ENCODE measurements around the gene ZCCHC7.
"Not testable (repeated sequence)": the region's sequence is repeated elsewhere in the genome, so short reads cannot be mapped to it uniquely, and the experiment has no call there.

Gene ZCCHC7

DNA sequence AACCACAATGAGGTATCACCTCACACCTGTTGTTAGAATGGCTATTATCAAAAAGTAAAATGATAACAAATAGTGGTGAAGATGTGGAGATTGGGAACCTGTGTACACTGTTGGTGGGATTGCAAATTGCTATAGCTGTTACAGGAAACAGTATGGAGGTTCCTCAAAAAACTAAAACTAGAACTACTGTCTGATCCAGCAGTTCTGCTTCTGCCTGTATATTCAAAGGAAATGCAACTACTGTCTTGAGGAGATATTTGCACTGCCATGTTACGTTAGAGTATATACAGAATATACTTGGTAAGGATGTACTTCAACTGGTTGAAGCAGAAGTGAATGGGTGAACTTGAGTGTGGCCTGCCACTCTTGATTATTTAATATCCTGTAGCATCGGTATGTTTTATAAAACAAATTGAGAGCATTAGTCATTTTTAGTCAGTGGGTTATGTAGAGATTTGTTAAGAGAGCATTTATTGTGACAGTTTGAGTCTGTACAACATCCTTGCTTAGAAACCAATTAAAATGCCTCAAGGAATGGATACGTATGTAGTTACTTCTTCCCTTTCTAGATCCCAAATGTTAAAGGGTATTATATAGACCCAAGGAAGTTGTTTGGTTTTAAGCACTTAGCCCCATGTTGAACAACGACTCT is 37.5 kb downstream of the ZCCHC7 start:
- no peaks in the 10 kb centered on the region for H3K9me3 ChIP-seq
- H3K27ac ChIP-seq = peak overlapping the region; percentile 43
- no peak for TF ChIP-seq CTCF (IDR thresholded peaks at IDR 0.05)
- no peak overlapping the region for H3K4me3 ChIP-seq (ENCODE audit: low read depth in 1 of 2, low read length in 1 of 2)
- H3K36me3 ChIP-seq = peaks cover 20% of the 10 kb centered on the region
- peaks cover 10 to 11% of the 10 kb centered on the region in 2 experiments for H3K4me1 ChIP-seq (ENCODE audit: control insufficient read depth in 1 of 2, insufficient read depth in 1 of 2, low read depth in 1 of 2, low read length in 1 of 2)
- no peaks in the 10 kb centered on the region for H3K27me3 ChIP-seq

GRCh38 chr9:37163299-37163698 is 42.9 kb downstream of the ZCCHC7 start:
- Histone ChIP-seq H3K9me3 (no peaks in the 10 kb centered on the region), H3K27ac (no peak overlapping the region), H3K4me1 (ENCODE audit: control insufficient read depth in 1 of 2, insufficient read depth in 1 of 2, low read depth in 1 of 2, low read length in 1 of 2) (no peaks in the 10 kb centered on the region), H3K36me3 (peaks cover 29% of the 10 kb centered on the region), H3K4me3 (ENCODE audit: low read depth in 1 of 2, low read length in 1 of 2) (no peak overlapping the region), H3K27me3 (no peaks in the 10 kb centered on the region)
- TF ChIP-seq CTCF (IDR thresholded peaks at IDR 0.05) = no peak

DNA sequence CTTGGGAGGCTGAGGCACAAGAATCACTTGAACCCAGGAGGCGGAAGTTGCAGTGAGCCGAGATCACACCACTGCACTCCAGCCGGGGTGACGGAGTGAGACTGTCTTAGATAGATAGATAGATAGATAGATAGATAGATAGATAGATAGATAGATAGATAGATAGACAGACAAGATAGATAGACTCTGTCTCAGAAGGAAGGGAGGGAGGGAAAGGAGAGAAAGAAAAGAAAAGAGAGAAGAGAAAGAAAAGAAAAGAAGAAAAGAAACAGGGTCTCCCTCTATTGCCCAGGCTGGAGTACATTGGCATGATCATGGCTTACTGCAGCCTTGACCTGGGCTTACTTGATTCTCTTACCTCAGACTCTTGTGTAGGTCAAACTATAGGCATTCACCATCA is 44.0 kb downstream of the ZCCHC7 start:
- not testable (repeated sequence) for H3K9me3 ChIP-seq; H3K4me1 ChIP-seq (ENCODE audit: control insufficient read depth in 1 of 2, insufficient read depth in 1 of 2, low read depth in 1 of 2, low read length in 1 of 2); H3K27me3 ChIP-seq; H3K4me3 ChIP-seq (ENCODE audit: low read depth in 1 of 2, low read length in 1 of 2); H3K27ac ChIP-seq
- H3K36me3 ChIP-seq = peaks cover 29% of the 10 kb centered on the region

DNA sequence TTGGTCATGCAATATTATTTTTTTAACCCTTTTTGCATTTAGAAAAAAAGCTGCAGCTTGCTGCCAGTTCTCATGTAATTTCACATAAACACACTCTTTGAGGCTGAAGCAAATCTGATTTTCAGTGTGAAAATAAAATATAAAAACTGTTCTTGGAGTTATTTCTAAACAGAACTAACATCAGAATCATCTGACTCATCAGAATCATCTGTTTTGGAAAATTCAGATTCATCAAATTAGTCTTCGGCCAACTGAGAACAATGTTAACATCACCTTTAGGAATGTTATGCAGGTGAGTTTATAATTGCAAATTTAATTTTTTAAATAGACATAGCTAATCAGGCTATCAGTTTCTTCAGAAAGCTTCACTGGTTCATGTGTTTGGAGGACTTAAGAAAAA is 45.3 kb downstream of the ZCCHC7 start:
- peaks cover 21% of the 10 kb centered on the region for H3K36me3 ChIP-seq
- no peak overlapping the region for H3K4me3 ChIP-seq (ENCODE audit: low read depth in 1 of 2, low read length in 1 of 2)
- no peak overlapping the region for H3K27ac ChIP-seq
- H3K9me3 ChIP-seq = no peaks in the 10 kb centered on the region
- no peaks in the 10 kb centered on the region for H3K4me1 ChIP-seq (ENCODE audit: control insufficient read depth in 1 of 2, insufficient read depth in 1 of 2, low read depth in 1 of 2, low read length in 1 of 2)
- H3K27me3 ChIP-seq = no peaks in the 10 kb centered on the region
- no peak for TF ChIP-seq CTCF (IDR thresholded peaks at IDR 0.05)

DNA sequence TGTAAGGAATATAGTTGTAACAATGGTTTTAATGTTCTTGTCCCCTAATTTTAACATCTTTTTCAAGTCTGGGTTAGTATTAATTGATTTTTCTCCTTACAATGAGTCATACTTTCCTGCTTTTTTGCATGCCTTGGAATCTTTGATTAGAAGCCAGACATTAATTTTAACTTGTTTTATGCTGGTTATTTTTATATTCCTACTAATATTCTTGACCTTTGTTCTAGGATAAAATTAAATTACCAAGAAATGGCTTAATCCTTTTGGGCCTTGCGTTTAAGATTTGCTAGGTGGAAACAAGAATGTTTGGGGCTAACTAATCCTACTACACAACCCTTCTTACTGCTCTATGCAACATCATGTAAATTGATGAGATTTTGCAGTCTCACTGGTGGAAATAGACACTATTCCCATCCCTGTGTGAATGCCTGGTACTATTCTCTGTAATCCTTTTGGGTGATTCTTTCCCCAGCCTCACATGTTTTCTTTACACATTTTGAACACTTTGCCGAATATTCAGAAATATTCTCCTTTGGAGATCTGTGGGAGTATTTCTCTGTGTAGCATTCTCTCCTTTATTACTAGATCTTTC is 47.2 kb downstream of the ZCCHC7 start:
- peaks cover 12% of the 10 kb centered on the region for H3K36me3 ChIP-seq
- no peaks in the 10 kb centered on the region for H3K9me3 ChIP-seq
- H3K27ac ChIP-seq = no peak overlapping the region
- H3K4me3 ChIP-seq (ENCODE audit: low read depth in 1 of 2, low read length in 1 of 2) = no peak overlapping the region
- TF ChIP-seq CTCF (IDR thresholded peaks at IDR 0.05) = no peak
- H3K4me1 ChIP-seq (ENCODE audit: control insufficient read depth in 1 of 2, insufficient read depth in 1 of 2, low read depth in 1 of 2, low read length in 1 of 2) = no peaks in the 10 kb centered on the region
- H3K27me3 ChIP-seq = no peaks in the 10 kb centered on the region

DNA sequence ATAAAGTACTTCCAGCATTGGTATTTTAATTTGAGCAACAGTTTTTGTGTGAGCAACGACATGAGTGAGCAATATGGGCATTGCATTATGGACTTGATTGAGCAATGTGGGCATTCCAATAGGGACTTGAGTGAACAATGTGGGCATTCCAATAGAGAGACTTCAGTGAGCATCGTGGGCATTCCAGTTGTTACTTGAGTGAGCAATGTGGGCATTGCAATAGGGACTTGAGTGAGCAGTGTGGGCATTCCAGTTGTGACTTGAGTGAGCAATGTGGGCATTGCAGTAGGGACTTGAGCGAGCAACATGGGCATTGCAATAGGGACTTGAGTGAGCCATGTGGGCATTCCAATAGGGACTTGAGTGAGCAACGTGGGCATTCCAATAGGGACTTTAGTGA is 52.2 kb downstream of the ZCCHC7 start:
- Histone ChIP-seq H3K36me3 (no peaks in the 10 kb centered on the region), H3K27ac (no peak overlapping the region), H3K4me1 (ENCODE audit: control insufficient read depth in 1 of 2, insufficient read depth in 1 of 2, low read depth in 1 of 2, low read length in 1 of 2) (no peaks in the 10 kb centered on the region), H3K9me3 (no peaks in the 10 kb centered on the region), H3K4me3 (ENCODE audit: low read depth in 1 of 2, low read length in 1 of 2) (no peak overlapping the region), H3K27me3 (no peaks in the 10 kb centered on the region)
- TF ChIP-seq CTCF (IDR thresholded peaks at IDR 0.05) = no peak

Data from neutrophil (primary cell).